GM04504 (cell line): ENCODE data around the gene MAPK8IP1.
"Not testable (repeated sequence)": the region's sequence is repeated elsewhere in the genome, so short reads cannot be mapped to it uniquely, and the experiment has no call there.

Experiments
- DNase-seq: peaks from one replicate; pipeline ENCODE4 v3.0.0-alpha.2; 2012; ENCODE audit warnings: low read depth

Gene MAPK8IP1

GRCh38 chr11:45885274-45885920 lies at the start of gene MAPK8IP1:
Gene MAPK8IP1 (plus strand): TSS chr11:45885651. CDS start chr11:45885821, 170 bp downstream.
- DNase-seq = no peak

GRCh38 chr11:45839204-45839603 lies 46.2 kb upstream of the MAPK8IP1 start:
- DNase-seq = no peak

- not testable (repeated sequence) for DNase-seq
These were observed 45.2 kb upstream of the MAPK8IP1 start for GRCh38 chr11:45840251-45840650.

- DNase-seq = peak; percentile 73
These were observed 42.1 kb upstream of the MAPK8IP1 start for GRCh38 chr11:45843158-45843924.

- DNase-seq = no peak
These were observed 40.5 kb upstream of the MAPK8IP1 start for GRCh38 chr11:45844822-45845578.

GRCh38 chr11:45846174-45846675 lies 39.2 kb upstream of the MAPK8IP1 start:
- no peak for DNase-seq

GRCh38 chr11:45846974-45847910 lies 38.2 kb upstream of the MAPK8IP1 start, which contains the start of gene CRY2:
Gene CRY2 (plus strand): TSS chr11:45847475. CDS start chr11:45847491, 16 bp downstream.
- peak; percentile 97 for DNase-seq

- no peak for DNase-seq
These were observed 37.5 kb upstream of the MAPK8IP1 start for GRCh38 chr11:45847911-45848316.

GRCh38 chr11:45848654-45849081 lies 36.8 kb upstream of the MAPK8IP1 start:
- DNase-seq = no peak

GRCh38 chr11:45850446-45850845 lies 35.0 kb upstream of the MAPK8IP1 start:
- no peak for DNase-seq

- no peak for DNase-seq
These were observed 34.2 kb upstream of the MAPK8IP1 start for GRCh38 chr11:45851228-45851627.

- DNase-seq = no peak
These were observed 33.3 kb upstream of the MAPK8IP1 start for GRCh38 chr11:45852018-45852711.

- DNase-seq = no peak
These were observed 32.7 kb upstream of the MAPK8IP1 start for GRCh38 chr11:45852712-45853101.

- no peak for DNase-seq
These were observed 31.9 kb upstream of the MAPK8IP1 start for GRCh38 chr11:45853332-45854219.

GRCh38 chr11:45855308-45855707 lies 30.1 kb upstream of the MAPK8IP1 start:
- DNase-seq = no peak

GRCh38 chr11:45856044-45856468 lies 29.4 kb upstream of the MAPK8IP1 start:
- peak; percentile 60 for DNase-seq

GRCh38 chr11:45857961-45858474 lies 27.4 kb upstream of the MAPK8IP1 start:
- DNase-seq = peak; percentile 97

- no peak for DNase-seq
These were observed 26.6 kb upstream of the MAPK8IP1 start for GRCh38 chr11:45858751-45859398.

- peak; percentile 99 for DNase-seq
These were observed 25.8 kb upstream of the MAPK8IP1 start for GRCh38 chr11:45859661-45860140.
